H1 (cell line): Measurements from ENCODE around the gene TOP3A. TPM values are rescaled to one million over a fixed set of nuclear protein-coding genes. Genes with fewer than 3 reads are reported as not detected.

ENCODE experiments used
- CBX5 ChIP-seq: fragments of 300-800, 300-1000 bp; sonication (generic); IDR thresholded peaks from 2 replicates; pipeline ENCODE4 v1.7.1; 2016; ENCODE audit warnings: antibody characterized with exemption, low read length, low read depth
- polyA plus RNA-seq, 7 experiments: library from polyadenylated mRNA; depleted of rRNA in 3 of 7; stranded (reverse) in 5 of 7; unstranded in 2 of 7; fragments of >200 nt in 5 of 7; fragments of 200-250 nt in 2 of 7; gene quantifications; 1 replicate in 5 of 7; 2 replicates in 1 of 7; 4 replicates in 1 of 7; pipeline versions ENCODE4 v1.2.1 to v1.2.3, GENCODE V29; 2011 to 2013; ENCODE audit warnings: missing spikeins in 2 of 7, mixed read lengths in 2 of 7
- total RNA-seq: library from RNA; stranded (reverse); fragmentation: NEBNext Ultra II Directional; extraction: Animal tissue kit (Norgen Biotek cat#: 25700); gene quantifications from 2 replicates; pipeline ENCODE4 v1.2.1, GENCODE V29; 2021

TOP3A gene
- total and polyA plus RNA-seq, 2 of the 8 experiments (the other 6 are each of a cell fraction or from before 2014, with no cell fraction given): 23.4 to 54.3 TPM

DNA sequence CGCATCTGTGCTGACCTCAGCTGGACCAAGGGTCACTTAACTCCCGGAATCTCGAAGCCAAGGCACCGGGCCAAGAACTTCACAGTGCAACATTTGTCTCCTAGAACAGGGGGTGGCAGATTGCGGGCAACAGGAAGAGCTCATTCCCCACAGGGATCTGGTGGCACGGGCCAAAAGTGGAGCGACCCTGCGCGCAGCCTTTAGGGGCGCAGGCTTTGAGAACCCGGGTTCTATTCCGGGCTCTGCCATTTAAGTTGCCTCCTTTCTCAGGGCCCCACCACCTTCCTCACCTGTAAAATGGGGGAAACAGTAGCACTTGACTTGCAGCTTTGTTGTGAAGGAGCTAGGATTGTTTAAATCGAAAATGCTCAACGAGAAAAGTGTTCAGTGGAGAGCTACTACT is 47.9 kb upstream of the TOP3A start (continued):
- no peak for TF ChIP-seq CBX5
- TF ChIP-seq, all 59 proteins: peak for 2
